Stimulated activated CD4-positive, alpha-beta T cell treated with anti-CD3 and anti-CD28 coated beads, Interleukin-4, amount 100 ng/mL, for 24 hours (primary cell): ENCODE measurements around the gene ZNF155.

Source experiments
- DNase-seq: peaks from one replicate; pipeline ENCODE4 v3.0.0-alpha.2; 2020

Gene ZNF155

DNA sequence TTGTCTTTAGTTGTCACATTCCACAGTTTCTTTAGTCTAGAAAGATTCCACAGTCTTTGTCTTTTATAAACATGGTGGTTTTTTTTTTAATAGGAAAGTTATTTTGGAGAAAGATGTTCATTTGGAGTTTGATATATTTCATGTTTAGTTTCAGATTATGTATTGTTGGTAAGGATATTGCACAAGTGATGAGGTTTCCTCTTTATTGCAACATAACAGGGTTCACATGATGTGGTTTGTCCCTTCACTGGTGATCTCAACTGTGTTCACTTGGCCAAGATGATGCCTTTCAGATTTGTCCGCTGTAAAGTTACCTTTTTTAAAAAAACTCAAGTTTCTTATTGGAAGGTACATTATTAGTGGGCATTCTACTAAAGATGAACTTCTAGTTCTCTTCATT is 22.0 kb downstream of the ZNF155 start:
- DNase-seq, result no peak

DNA sequence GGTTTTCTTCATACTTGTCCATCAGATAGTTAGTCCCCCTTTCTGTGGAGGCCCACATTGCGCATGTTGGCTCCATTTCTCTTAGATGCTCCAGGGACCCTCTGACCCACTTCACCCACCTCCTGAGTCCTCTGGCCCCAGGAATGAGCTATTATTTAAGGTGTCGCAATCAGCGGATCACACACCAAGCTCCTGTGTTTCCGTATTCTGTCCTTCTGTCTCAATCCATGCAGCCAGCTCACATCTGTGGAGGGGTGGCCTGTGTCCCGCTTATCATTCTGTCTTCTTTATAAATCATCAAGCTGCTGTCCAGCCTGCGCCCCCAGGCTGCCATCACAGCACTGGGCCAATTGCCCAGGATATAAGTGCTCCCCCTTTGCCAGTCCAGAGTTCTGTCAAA is 23.5 kb downstream of the ZNF155 start:
- DNase-seq, result no peak

DNA sequence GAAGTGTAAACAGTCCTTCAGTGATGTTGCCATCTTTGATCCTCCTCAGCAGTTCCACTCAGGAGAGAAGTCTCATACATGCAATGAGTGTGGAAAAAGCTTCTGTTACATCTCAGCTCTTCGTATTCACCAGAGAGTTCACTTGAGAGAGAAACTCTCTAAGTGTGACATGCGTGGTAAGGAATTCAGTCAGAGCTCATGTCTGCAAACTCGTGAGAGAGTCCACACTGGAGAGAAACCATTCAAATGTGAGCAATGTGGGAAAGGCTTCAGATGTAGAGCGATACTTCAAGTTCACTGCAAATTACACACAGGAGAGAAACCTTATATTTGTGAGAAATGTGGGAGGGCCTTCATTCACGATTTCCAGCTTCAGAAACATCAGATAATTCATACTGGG is 26.5 kb downstream of the ZNF155 start:
- DNase-seq, result no peak

DNA sequence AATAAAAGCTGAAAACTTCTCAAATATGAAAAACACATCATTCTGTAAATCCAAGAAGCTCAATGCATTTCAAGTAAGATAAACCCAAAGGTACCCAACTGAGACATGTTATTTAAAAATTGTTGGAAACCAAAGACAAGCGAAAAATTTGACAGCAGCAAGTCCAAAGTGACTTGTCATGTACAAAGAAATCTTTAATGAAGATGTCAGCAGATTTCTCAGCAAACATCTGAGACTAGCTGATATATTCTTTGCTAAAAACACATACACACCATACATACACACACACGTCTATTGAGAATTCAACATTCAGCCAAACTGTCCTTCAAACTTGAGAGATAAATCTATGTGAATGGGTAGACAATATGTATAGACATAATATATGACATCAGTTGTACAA is 35.5 kb downstream of the ZNF155 start:
- DNase-seq, result no peak

DNA sequence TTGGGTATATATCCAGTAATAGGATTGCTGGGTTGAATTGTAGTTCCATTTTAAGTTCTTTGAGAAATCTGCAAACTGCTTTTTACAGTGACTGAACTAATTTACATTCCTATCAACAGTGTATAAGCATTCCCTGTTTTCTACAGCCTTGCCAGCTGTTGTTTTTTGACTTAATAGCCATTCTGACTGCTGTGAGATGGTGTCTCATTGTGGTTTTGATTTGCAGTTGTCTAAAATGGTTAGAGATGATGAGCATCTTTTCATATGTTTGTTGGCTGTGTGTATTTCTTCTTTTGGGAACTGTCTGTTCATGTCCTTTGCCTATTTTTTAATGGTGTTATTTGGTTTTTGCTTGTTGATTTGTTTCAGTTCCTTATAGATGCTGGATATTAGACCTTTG is 37.2 kb downstream of the ZNF155 start:
- DNase-seq, result no peak

DNA sequence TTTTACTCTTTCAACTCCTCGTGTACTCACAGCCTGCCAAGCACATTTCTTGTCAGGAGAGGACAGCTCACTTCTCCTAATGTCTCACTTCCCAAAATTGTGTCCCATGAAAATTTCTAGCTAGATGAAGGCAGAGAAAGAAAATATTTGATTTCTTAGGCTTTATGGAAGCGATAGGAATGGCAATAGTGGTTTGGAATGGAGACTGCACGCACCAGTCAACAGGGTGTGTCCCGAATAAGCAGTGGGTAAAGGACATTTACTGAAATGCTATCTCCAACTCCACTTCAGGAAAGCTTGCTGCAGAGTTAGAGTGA is 40.9 kb downstream of the ZNF155 start:
- DNase-seq, result no peak

DNA sequence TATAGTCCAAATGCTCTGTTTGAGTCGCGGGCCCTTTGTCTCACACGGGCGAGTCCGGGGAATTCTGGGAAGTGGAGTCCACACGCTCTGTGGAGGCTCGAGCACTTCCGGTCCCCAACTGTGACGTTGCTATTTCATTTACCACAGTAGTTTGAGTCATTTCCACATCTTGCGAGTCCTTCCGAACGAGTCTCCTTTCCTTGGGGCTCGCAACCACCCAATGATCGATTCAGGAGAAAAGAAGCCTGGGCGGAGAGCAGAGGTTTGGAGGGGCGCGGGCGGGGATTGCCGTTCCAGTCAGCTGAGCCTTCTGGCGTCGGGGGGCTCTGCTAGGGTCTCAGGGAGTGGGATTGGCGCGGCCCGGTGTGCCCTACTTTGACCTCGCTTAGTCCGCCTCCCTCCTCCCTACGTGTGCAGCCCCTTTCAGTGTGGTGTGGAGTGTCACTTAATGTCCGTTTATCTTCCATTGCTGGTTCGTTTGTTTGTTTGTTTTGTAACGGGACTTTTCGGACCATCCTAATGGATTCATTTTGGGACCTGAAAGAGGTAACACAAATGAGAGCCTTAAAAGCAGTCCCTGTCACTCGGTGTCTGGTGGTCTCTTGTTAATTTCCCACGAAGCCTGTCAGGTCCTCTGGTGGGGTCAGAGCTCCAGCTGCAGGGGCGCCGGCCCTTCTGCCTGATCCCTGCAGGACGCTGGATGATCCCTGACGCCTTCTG is 41.4 kb downstream of the ZNF155 start, which contains the start of gene ZNF222:
ZNF222 (plus strand) TSS at position 163 of the 720 bp plus-strand sequence; CDS start at position 221, 58 bp downstream.
- DNase-seq, result peak; percentile 85

DNA sequence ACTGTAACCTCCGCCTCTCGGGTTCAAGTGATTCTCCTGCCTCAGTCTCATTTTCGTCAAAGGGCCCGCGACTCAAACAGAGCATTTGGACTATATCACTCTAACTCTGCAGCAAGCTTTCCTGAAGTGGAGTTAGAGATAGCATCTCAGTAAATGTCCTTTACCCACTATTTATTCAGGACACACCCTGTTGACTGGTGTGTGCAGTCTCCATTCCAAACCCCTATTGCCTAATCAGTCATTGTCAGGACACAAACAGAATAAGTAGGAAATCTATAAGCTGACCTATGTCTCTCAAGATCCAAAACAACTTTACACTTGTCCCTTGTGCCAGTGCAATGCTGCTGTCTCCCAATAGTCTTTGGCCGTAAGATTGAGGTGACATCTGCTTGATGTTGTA is 42.6 kb downstream of the ZNF155 start:
- no peak for DNase-seq

DNA sequence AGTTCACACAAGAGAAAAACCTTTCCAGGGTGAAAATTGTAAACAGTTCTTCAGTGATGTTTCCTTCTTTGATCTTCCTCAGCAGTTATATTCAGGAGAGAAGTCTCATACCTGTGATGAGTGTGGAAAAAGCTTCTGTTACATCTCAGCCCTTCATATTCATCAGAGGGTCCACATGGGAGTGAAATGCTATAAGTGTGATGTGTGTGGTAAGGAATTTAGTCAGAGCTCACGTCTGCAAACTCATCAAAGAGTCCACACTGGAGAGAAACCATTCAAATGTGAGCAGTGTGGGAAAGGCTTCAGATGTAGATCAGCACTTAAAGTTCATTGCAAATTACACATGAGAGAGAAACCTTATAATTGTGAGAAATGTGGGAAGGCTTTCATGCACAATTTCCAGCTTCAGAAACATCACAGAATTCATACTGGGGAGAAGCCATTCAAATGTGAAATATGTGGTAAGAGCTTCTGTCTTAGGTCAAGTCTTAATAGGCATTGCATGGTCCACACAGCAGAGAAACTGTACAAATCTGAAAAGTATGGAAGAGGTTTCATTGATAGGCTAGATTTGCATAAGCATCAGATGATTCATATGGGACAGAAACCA is 48.1 kb downstream of the ZNF155 start:
- DNase-seq, result no peak

DNA sequence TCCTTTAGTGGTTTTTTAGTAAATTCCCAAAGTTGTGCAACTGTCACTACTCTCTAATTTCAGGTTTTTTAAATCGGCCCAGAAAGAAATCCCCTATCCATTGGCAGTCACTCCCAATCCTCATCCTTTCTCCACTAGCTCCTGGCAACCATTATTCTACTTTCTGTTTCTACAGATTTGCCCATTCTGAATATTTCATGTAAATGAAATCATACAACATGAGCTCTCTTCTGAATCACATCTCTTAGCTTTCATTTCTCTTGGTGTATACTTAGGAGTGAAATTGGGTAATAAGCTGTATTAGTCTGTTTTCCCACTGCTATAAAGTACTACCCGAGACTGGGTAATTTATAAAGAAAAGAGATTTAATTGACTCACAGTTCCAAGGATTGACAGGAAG is 58.2 kb downstream of the ZNF155 start:
- DNase-seq, result no peak
